Heart left ventricle (tissue), 16 donors: ENCODE data around the gene TTC39C. TPM values are rescaled to one million over a fixed set of nuclear protein-coding genes. Genes with fewer than 3 reads are reported as not detected.

Source experiments
- ATAC-seq, 4 donors: fragments of 200-7000 bp; cut with Tn5 transposase; one replicate each; pipeline ENCODE4 v1.9.1; 2020 to 2022; ENCODE audit warnings: moderate library complexity in 4 of 4, mild to moderate bottlenecking in 3 of 4, moderate number of reproducible peaks in 1 of 4
- DNase-seq, 5 donors: peaks; one replicate each; pipeline ENCODE4 v3.0.0-alpha.2; 2020
- H3K27ac ChIP-seq, 12 donors: fragments of 200-600 bp; sonication (generic) in 4 of 12; one replicate each; pipeline versions ENCODE4 v1.5.0 to v1.8.0; 2016 to 2022; ENCODE audit warnings: mild to moderate bottlenecking in 2 of 12
- H3K27me3 ChIP-seq, 9 donors: fragments of 200-600 bp; sonication (generic) in 2 of 9; one replicate each; pipeline versions ENCODE4 v1.5.1 to v1.8.0; 2016 to 2022; ENCODE audit warnings: mild to moderate bottlenecking in 3 of 9
- H3K36me3 ChIP-seq, 9 donors: fragments of 200-600 bp; sonication (generic) in 2 of 9; one replicate each; pipeline versions ENCODE4 v1.5.0 to v1.8.0; 2018 to 2022; ENCODE audit warnings: mild to moderate bottlenecking in 2 of 9
- H3K4me1 ChIP-seq, 12 donors: fragments of 200-600 bp; sonication (generic) in 4 of 12; one replicate each; pipeline versions ENCODE4 v1.5.0 to v1.8.0; 2016 to 2022; ENCODE audit warnings: mild to moderate bottlenecking in 3 of 12
- H3K4me3 ChIP-seq, 12 donors: fragments of 200-600 bp; sonication (generic) in 4 of 12; one replicate each; pipeline versions ENCODE4 v1.5.0 to v1.8.0; 2017 to 2022; ENCODE audit warnings: mild to moderate bottlenecking in 9 of 12, moderate library complexity in 4 of 12
- H3K9me3 ChIP-seq, 12 donors: fragments of 200-600 bp; sonication (generic) in 4 of 12; one replicate each; pipeline versions ENCODE4 v1.5.0 to v1.8.0; 2016 to 2022; ENCODE audit warnings: mild to moderate bottlenecking in 1 of 12
- CTCF ChIP-seq, 12 donors: fragments of 200-600 bp; sonication (generic) in 4 of 12; IDR thresholded peaks; one replicate each; pipeline versions ENCODE4 v1.5.0 to v1.8.0; 2018 to 2022; ENCODE audit warnings: antibody characterized with exemption in 12 of 12, mild to moderate bottlenecking in 5 of 12
- POLR2A ChIP-seq, 2 donors: fragments of 450-650 bp; IDR thresholded peaks; one replicate each; pipeline ENCODE4 v1.6.1; 2017; ENCODE audit warnings: antibody characterized with exemption in 2 of 2, mild to moderate bottlenecking in 2 of 2, moderate library complexity in 2 of 2
- WGBS, 4 donors: extraction: QIAGEN DNeasy Blood & Tissue Kit in 2 of 4; methylation state at CpG; one replicate each; pipeline versions ENCODE4 v1.1.5 to v1.1.7; 2013 to 2018; 5-methylcytosine and 5-hydroxymethylcytosine counted together
- intact Hi-C, 10 donors: fragments of 100-400 bp; cut with DNase I; formaldehyde crosslinking; loops; one replicate each; pipeline versions ENCODE4 v1.11.1 to v1.14.2; 2022
- polyA plus RNA-seq, 2 donors: library from polyadenylated mRNA; stranded (reverse); fragments of 200-250 nt; gene quantifications; one replicate each; pipeline ENCODE4 v1.2.3, GENCODE V29; 2013
- total RNA-seq, 9 donors: library from RNA; depleted of rRNA in 2 of 9; stranded (reverse); fragments of >200 nt in 2 of 9; fragmentation: NEBNext Ultra II Directional in 3 of 9; extraction: Animal tissue kit (Norgen Biotek cat#: 25700) in 3 of 9; gene quantifications; one replicate each; pipeline versions ENCODE4 v1.1.0 to v1.2.4, GENCODE V29; 2016 to 2023
- donor health status: ischemic (EF 13 %, LVEDD 7.1; RV severe dilation, severe dysfunction).
- donor health status: healthy with polysubstance abuse.
- donor health status: DM: no; HTN: yes; CAD: no.
- donor health status: DM: no; HTN: no; CAD: no.
- donor health status: ischemic (EF 25% LVEDD 6.9; RV normal size, moderate dysfunction).
- donor health status: ischemic (EF 25% LVEDD 5.7; RV mildly dilated, moderate dysfunction).
- donor health status: healthy.
- donor health status: DM: yes; HTN: yes; CAD: no.
- donor health status: ischemic (EF 35%, LVEDD 5.7; RV mildly dilated, moderate dysfunction).
- donor health status: nonischemic (EF 11% LVEDD 7.7; RV severe dilation, severe dysfunction).
- donor health status: DM: yes; HTN: yes; CAD: no.
- donor health status: PGD.
- donor health status: ischemic (EF 29% LVEDD 5.4; RV normal size, mild dysfunction).
- donor health status: nonischemic (EF 23%, LVEDD 6.1; RV moderate dilation, normal function).

The TTC39C gene
- total and polyA plus RNA-seq, 11 donors = 2.3 to 12.8 (median 4.7) TPM

- peaks cover 0 to 21% (median 2%) of the 10 kb centered on the region in 12 donors for H3K4me1 ChIP-seq
- no peaks in the 10 kb centered on the region for H3K27me3 ChIP-seq
- H3K27ac ChIP-seq = no peak overlapping the region
- peaks cover 0 to 13% (median 0%) of the 10 kb centered on the region in 12 donors for H3K9me3 ChIP-seq
- WGBS, 4 donors = 74 to 83% (median 80%) methylated on average over 1 of the region's 1 CpG
- TF ChIP-seq POLR2A (IDR thresholded peaks at IDR 0.05) = no peak
- TF ChIP-seq CTCF (IDR thresholded peaks at IDR 0.05) = no peak
- intact Hi-C loops = no loop called here
- ATAC-seq = peak in 2 of 4 donors; percentile 62 to 63
- DNase-seq = no peak
- H3K4me3 ChIP-seq = no peak overlapping the region
- H3K36me3 ChIP-seq = no peaks in the 10 kb centered on the region
Observed at GRCh38 chr18:23977719-23978483, 36.7 kb upstream of the TTC39C start.

GRCh38 chr18:23981369-23981980, 33.1 kb upstream of the TTC39C start:
- ATAC-seq = peak in 2 of 4 donors; percentile 19 to 44
- peak overlapping the region in 2 of 12 donors; percentile 49 to 73 for H3K27ac ChIP-seq
- no peak for DNase-seq
- intact Hi-C loops = no loop called here
- H3K27me3 ChIP-seq = no peaks in the 10 kb centered on the region
- peaks cover 0 to 21% (median 2%) of the 10 kb centered on the region in 12 donors for H3K4me1 ChIP-seq
- 61 to 77% (median 74%) methylated on average over 8 of the region's 8 CpGs for WGBS, 4 donors
- peaks cover 0 to 7% (median 0%) of the 10 kb centered on the region in 12 donors for H3K9me3 ChIP-seq
- no peak overlapping the region for H3K4me3 ChIP-seq
- no peak for TF ChIP-seq CTCF (IDR thresholded peaks at IDR 0.05)
- no peak for TF ChIP-seq POLR2A (IDR thresholded peaks at IDR 0.05)
- H3K36me3 ChIP-seq = no peaks in the 10 kb centered on the region

GRCh38 chr18:23982155-23983079, 32.1 kb upstream of the TTC39C start:
- Histone ChIP-seq H3K27me3 (no peaks in the 10 kb centered on the region), H3K36me3 (no peaks in the 10 kb centered on the region), H3K4me1 (peaks cover 0 to 20% (median 2%) of the 10 kb centered on the region in 12 donors), H3K9me3 (peaks cover 0 to 2% (median 0%) of the 10 kb centered on the region in 12 donors), H3K4me3 (peak overlapping the region in 2 of 12 donors; percentile 8 to 28), H3K27ac (peak overlapping the region in 3 of 12 donors; percentile 44 to 73 (median 49))
- intact Hi-C loops = no loop called here
- TF ChIP-seq POLR2A (IDR thresholded peaks at IDR 0.05) (no peak), CTCF (IDR thresholded peaks at IDR 0.05) (no peak)
- ATAC-seq = peak in 3 of 4 donors; percentile 87 to 93 (median 90)
- WGBS, 4 donors = 46 to 60% (median 54%) methylated on average over 17 of the region's 17 CpGs
- DNase-seq = peak in 4 of 5 donors; percentile 32 to 69 (median 47)
